Vagina (tissue), 2 donors: ENCODE results near the gene GLI3.

Source experiments
- CTCF ChIP-seq, 3 experiments: fragments of 450-650 bp in 2 of 3; fragments of 200-600 bp in 1 of 3; sonication (generic) in 1 of 3; IDR thresholded peaks; one replicate each; pipeline ENCODE4 v1.5.1; 2017 to 2019; ENCODE audit warnings: antibody characterized with exemption in 3 of 3, mild to moderate bottlenecking in 2 of 3, moderate library complexity in 2 of 3
- POLR2A ChIP-seq, 2 donors: fragments of 450-650 bp; IDR thresholded peaks; one replicate each; pipeline ENCODE4 v1.6.1; 2017; ENCODE audit warnings: antibody characterized with exemption in 2 of 2, mild to moderate bottlenecking in 2 of 2, moderate library complexity in 2 of 2

- peak in 1 of 3 experiments; percentile 40 for TF ChIP-seq CTCF (IDR thresholded peaks at IDR 0.05)
- no peak for TF ChIP-seq POLR2A (IDR thresholded peaks at IDR 0.05)
These were observed 222.1 kb downstream of the GLI3 start for GRCh38 chr7:42014625-42015618.
